H9 (cell line): ENCODE results near the gene PCSK9. TPM values are rescaled to one million over a fixed set of nuclear protein-coding genes. Genes with fewer than 3 reads are reported as not detected.

Experiments used
- DNase-seq: peaks from one replicate; pipeline ENCODE4 v3.0.0-alpha.2; 2017
- H2AFZ ChIP-seq: one replicate; pipeline ENCODE4 v1.6.1; 2013; ENCODE audit warnings: mild to moderate bottlenecking, low read length, control low read depth, moderate library complexity
- H2AK5ac ChIP-seq: 2 replicates; pipeline ENCODE4 v1.6.1; 2013; ENCODE audit warnings: low read length, control low read depth, mixed read lengths; ENCODE audit not compliant: insufficient read length
- H2BK120ac ChIP-seq: one replicate; pipeline ENCODE4 v1.6.1; 2013; ENCODE audit warnings: low read depth, mild to moderate bottlenecking, low read length, control low read depth, inconsistent platforms; ENCODE audit not compliant: poor library complexity, severe bottlenecking
- H2BK12ac ChIP-seq: 2 replicates; pipeline ENCODE4 v1.6.1; 2013; ENCODE audit warnings: low read length, control low read depth, mixed read lengths, low read depth; ENCODE audit not compliant: insufficient read length
- H2BK15ac ChIP-seq: 2 replicates; pipeline ENCODE4 v1.6.1; 2013; ENCODE audit warnings: low read depth, low read length, control low read depth
- H2BK20ac ChIP-seq: one replicate; pipeline ENCODE4 v1.6.1; 2013; ENCODE audit warnings: low read depth, mild to moderate bottlenecking, low read length, control low read depth, inconsistent platforms; ENCODE audit not compliant: poor library complexity, severe bottlenecking
- H2BK5ac ChIP-seq: 2 replicates; pipeline ENCODE4 v1.6.1; 2013; ENCODE audit warnings: low read length, control low read depth, mixed read lengths; ENCODE audit not compliant: insufficient read length
- H3K14ac ChIP-seq: 2 replicates; pipeline ENCODE4 v1.6.1; 2013; ENCODE audit warnings: low read length, control low read depth; ENCODE audit not compliant: insufficient read depth
- H3K18ac ChIP-seq: 2 replicates; pipeline ENCODE4 v1.6.1; 2013; ENCODE audit warnings: low read depth, mild to moderate bottlenecking, mixed read lengths, low read length, control low read depth; ENCODE audit not compliant: insufficient read length
- H3K23ac ChIP-seq: 2 replicates; pipeline ENCODE4 v1.6.1; 2013; ENCODE audit warnings: low read length, control low read depth, mixed read lengths, low read depth; ENCODE audit not compliant: insufficient read length
- H3K23me2 ChIP-seq: 2 replicates; pipeline ENCODE4 v1.6.1; 2013; ENCODE audit warnings: low read depth, mild to moderate bottlenecking, mixed read lengths, low read length, control low read depth; ENCODE audit not compliant: insufficient read length, poor library complexity, severe bottlenecking
- H3K27ac ChIP-seq: 2 replicates; pipeline ENCODE4 v1.5.1; 2013; ENCODE audit warnings: low read length, control low read depth, mixed read lengths, low read depth; ENCODE audit not compliant: insufficient read length
- H3K27me3 ChIP-seq: 2 replicates; pipeline ENCODE4 v1.6.1; 2013; ENCODE audit warnings: low read length, control low read depth, inconsistent platforms; ENCODE audit not compliant: insufficient read depth
- H3K4ac ChIP-seq: 2 replicates; pipeline ENCODE4 v1.6.1; 2013; ENCODE audit warnings: low read depth, mild to moderate bottlenecking, control low read depth, inconsistent platforms, low read length, moderate library complexity
- H3K4me1 ChIP-seq: 2 replicates; pipeline ENCODE4 v1.6.1; 2013; ENCODE audit warnings: low read length, control low read depth, inconsistent platforms; ENCODE audit not compliant: insufficient read depth
- H3K4me2 ChIP-seq: 2 replicates; pipeline ENCODE4 v1.6.1; 2013; ENCODE audit warnings: low read length, control low read depth, mixed read lengths; ENCODE audit not compliant: insufficient read length, insufficient read depth
- H3K56ac ChIP-seq: 2 replicates; pipeline ENCODE4 v1.6.1; 2013; ENCODE audit warnings: low read depth, mild to moderate bottlenecking, mixed read lengths, low read length, control low read depth; ENCODE audit not compliant: insufficient read length
- H3K79me1 ChIP-seq: 2 replicates; pipeline ENCODE4 v1.6.1; 2013; ENCODE audit warnings: low read depth, mild to moderate bottlenecking, moderate library complexity, low read length, control low read depth, inconsistent platforms; ENCODE audit not compliant: insufficient read depth, poor library complexity, severe bottlenecking
- H3K79me2 ChIP-seq: 2 replicates; pipeline ENCODE4 v1.6.1; 2013; ENCODE audit warnings: low read length, control low read depth, inconsistent platforms; ENCODE audit not compliant: insufficient read depth
- H3K9ac ChIP-seq: 2 replicates; pipeline ENCODE4 v1.6.1; 2013; ENCODE audit warnings: low read length, control low read depth, mixed read lengths; ENCODE audit not compliant: insufficient read length; ENCODE audit errors: extremely low read depth
- H3K9me3 ChIP-seq: one replicate; pipeline ENCODE4 v1.6.1; 2013; ENCODE audit warnings: low read depth, low read length, inconsistent platforms; ENCODE audit not compliant: control insufficient read depth
- H3T11ph ChIP-seq: one replicate; pipeline ENCODE4 v1.6.1; 2013; ENCODE audit warnings: mild to moderate bottlenecking, low read length, control low read depth, inconsistent platforms
- H4K20me1 ChIP-seq: one replicate; pipeline ENCODE4 v1.6.1; 2013; ENCODE audit not compliant: control insufficient read depth, insufficient read length, insufficient read depth
- H4K5ac ChIP-seq: 2 replicates; pipeline ENCODE4 v1.6.1; 2013; ENCODE audit warnings: low read depth, mild to moderate bottlenecking, mixed read lengths, low read length, control low read depth; ENCODE audit not compliant: insufficient read length
- H4K8ac ChIP-seq: replicated peaks from 2 replicates; pipeline ENCODE4 v1.6.1; 2013; ENCODE audit warnings: low read length, control low read depth, mixed read lengths, low read depth; ENCODE audit not compliant: insufficient read length
- H4K91ac ChIP-seq: 2 replicates; pipeline ENCODE4 v1.6.1; 2013; ENCODE audit warnings: low read depth, mild to moderate bottlenecking, moderate library complexity, mixed read lengths, low read length, control low read depth; ENCODE audit not compliant: insufficient read length
- H3K27ac Mint-ChIP-seq, 3 experiments: 2 replicates in 2 of 3; 3 replicates in 1 of 3; pipeline ENCODE4 v1.8.0; 2020 to 2021; ENCODE audit warnings: mixed read lengths in 3 of 3, mild to moderate bottlenecking in 1 of 3, moderate library complexity in 1 of 3
- H3K27me3 Mint-ChIP-seq: 2 replicates; pipeline ENCODE4 v1.8.0; 2021; ENCODE audit warnings: low read depth, mild to moderate bottlenecking, moderate library complexity, mixed read lengths
- H3K36me3 Mint-ChIP-seq, 3 experiments: 2 replicates in 2 of 3; 3 replicates in 1 of 3; pipeline ENCODE4 v1.8.0; 2020 to 2021; ENCODE audit warnings: low read depth in 3 of 3, mixed read lengths in 3 of 3; ENCODE audit not compliant: insufficient read depth in 1 of 3
- H3K4me1 Mint-ChIP-seq, 2 experiments: 2 replicates each; pipeline ENCODE4 v1.8.0; 2020; ENCODE audit warnings: mixed read lengths in 2 of 2
- H3K4me3 Mint-ChIP-seq, 2 experiments: 2 replicates in 1 of 2; 3 replicates in 1 of 2; pipeline ENCODE4 v1.8.0; 2020 to 2021; ENCODE audit warnings: mild to moderate bottlenecking in 2 of 2, mixed read lengths in 2 of 2, moderate library complexity in 1 of 2
- H3K9me3 Mint-ChIP-seq, 2 experiments: 2 replicates in 1 of 2; 3 replicates in 1 of 2; pipeline ENCODE4 v1.8.0; 2020; ENCODE audit warnings: mild to moderate bottlenecking in 2 of 2, mixed read lengths in 2 of 2, moderate library complexity in 1 of 2
- WGBS: extraction: QIAGEN DNeasy Blood & Tissue Kit; methylation state at CpG from one replicate; pipeline ENCODE4 v1.1.7; 2013; ENCODE audit warnings: missing lambda C conversion rate, low lambda C conversion rate, mixed read lengths; ENCODE audit not compliant: insufficient read length; ENCODE audit errors: extremely low coverage; 5-methylcytosine and 5-hydroxymethylcytosine counted together
- total RNA-seq: library from RNA; stranded (reverse); gene quantifications from 2 replicates; pipeline ENCODE4 v1.2.1, GENCODE V29; 2021
- TF ChIP-seq, protein P1 (sequence below): fragments of 200-600 bp; sonication (generic); conservative IDR thresholded peaks from 3 replicates; pipeline ENCODE4 v1.8.0; 2021; ENCODE audit warnings: antibody characterized with exemption, mild to moderate bottlenecking

Gene PCSK9
- total RNA-seq, 1 experiment from 2014 or later, result 75.1 TPM

- H3T11ph ChIP-seq, result no peak overlapping the region
- WGBS, result no CpG with 5 or more reads among the region's 14 CpGs
- Mint-ChIP-seq H3K4me1 (no peaks in the 10 kb centered on the region), H3K27me3 (no peaks in the 10 kb centered on the region), H3K27ac (peak overlapping the region in 2 of 3 experiments; percentile 23 to 79; a peak in 3 of 7 replicates), H3K36me3 (peaks cover 12 to 73% (median 40%) of the 10 kb centered on the region in 3 experiments; a peak in 6 of 7 replicates), H3K9me3 (no peaks in the 10 kb centered on the region), H3K4me3 (no peak overlapping the region)
- no peak overlapping the region for H2AFZ ChIP-seq
- H3K79me2 ChIP-seq, result no peaks in the 10 kb centered on the region
- no peak overlapping the region for H2BK120ac ChIP-seq
- H4K20me1 ChIP-seq, result peaks cover 2% of the 10 kb centered on the region
- H3K4me1 ChIP-seq, result no peaks in the 10 kb centered on the region
- no peak overlapping the region for H3K4ac ChIP-seq
- no peak overlapping the region for H3K23ac ChIP-seq
- H3K23me2 ChIP-seq, result no peaks in the 10 kb centered on the region
- H3K27ac ChIP-seq, result no peak overlapping the region
- no peaks in the 10 kb centered on the region for H3K9me3 ChIP-seq
- H4K91ac ChIP-seq, result no peak overlapping the region
- no peak overlapping the region for H2BK20ac ChIP-seq
- H2BK15ac ChIP-seq, result no peak overlapping the region
- TF ChIP-seq, protein P1, sequence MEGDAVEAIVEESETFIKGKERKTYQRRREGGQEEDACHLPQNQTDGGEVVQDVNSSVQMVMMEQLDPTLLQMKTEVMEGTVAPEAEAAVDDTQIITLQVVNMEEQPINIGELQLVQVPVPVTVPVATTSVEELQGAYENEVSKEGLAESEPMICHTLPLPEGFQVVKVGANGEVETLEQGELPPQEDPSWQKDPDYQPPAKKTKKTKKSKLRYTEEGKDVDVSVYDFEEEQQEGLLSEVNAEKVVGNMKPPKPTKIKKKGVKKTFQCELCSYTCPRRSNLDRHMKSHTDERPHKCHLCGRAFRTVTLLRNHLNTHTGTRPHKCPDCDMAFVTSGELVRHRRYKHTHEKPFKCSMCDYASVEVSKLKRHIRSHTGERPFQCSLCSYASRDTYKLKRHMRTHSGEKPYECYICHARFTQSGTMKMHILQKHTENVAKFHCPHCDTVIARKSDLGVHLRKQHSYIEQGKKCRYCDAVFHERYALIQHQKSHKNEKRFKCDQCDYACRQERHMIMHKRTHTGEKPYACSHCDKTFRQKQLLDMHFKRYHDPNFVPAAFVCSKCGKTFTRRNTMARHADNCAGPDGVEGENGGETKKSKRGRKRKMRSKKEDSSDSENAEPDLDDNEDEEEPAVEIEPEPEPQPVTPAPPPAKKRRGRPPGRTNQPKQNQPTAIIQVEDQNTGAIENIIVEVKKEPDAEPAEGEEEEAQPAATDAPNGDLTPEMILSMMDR, result no peak
- H3K27me3 ChIP-seq, result no peaks in the 10 kb centered on the region
- H3K18ac ChIP-seq, result no peak overlapping the region
- no peaks in the 10 kb centered on the region for H3K79me1 ChIP-seq
- H2AK5ac ChIP-seq, result no peak overlapping the region
- H2BK5ac ChIP-seq, result no peak overlapping the region
- H3K4me2 ChIP-seq, result no peak overlapping the region
- DNase-seq, result peak; percentile 22
- H4K8ac ChIP-seq, result no peak overlapping the region
- no peak overlapping the region for H3K56ac ChIP-seq
- no peak overlapping the region for H4K5ac ChIP-seq
- no peak overlapping the region for H3K14ac ChIP-seq
- no peak overlapping the region for H3K9ac ChIP-seq
- H2BK12ac ChIP-seq, result no peak overlapping the region
Measured at GRCh38 chr1:55060133-55060999, 21.0 kb downstream of the PCSK9 start.
